Measurements from ENCODE around the gene CDK13. TPM values are rescaled to one million over a fixed set of nuclear protein-coding genes. Genes with fewer than 3 reads are reported as not detected.

Gene CDK13
- polyA plus RNA-seq, 3 donors: 8.8 to 25.7 (median 11.2) TPM

- H3K27me3 ChIP-seq (ENCODE audit: control insufficient read depth in 2 of 2, insufficient read depth in 2 of 2, low read length in 2 of 2): no peaks in the 10 kb centered on the region
- H4K20me1 ChIP-seq (ENCODE audit: insufficient read depth, low read length): no peaks in the 10 kb centered on the region
- DNase-seq: no peak
- H3K9ac ChIP-seq (ENCODE audit: insufficient read depth, low read length, poor library complexity, severe bottlenecking): no peak overlapping the region
- H3K4me1 Mint-ChIP-seq: no peaks in the 10 kb centered on the region
- peaks cover 0 to 4% (median 0%) of the 10 kb centered on the region in 7 donors for H3K9me3 Mint-ChIP-seq
- no peak for TF ChIP-seq CTCF (IDR thresholded peaks at IDR 0.05)
- no peak overlapping the region for H3K4me3 Mint-ChIP-seq
- H3K79me2 ChIP-seq (ENCODE audit: insufficient read depth, low read length): no peaks in the 10 kb centered on the region
- H3K27me3 Mint-ChIP-seq (ENCODE audit: low read depth in 3 of 3): peaks cover 0 to 3% (median 2%) of the 10 kb centered on the region in 3 donors
- H3K4me1 ChIP-seq (ENCODE audit: control insufficient read depth in 1 of 2, insufficient read depth in 2 of 2, low read length in 2 of 2): no peaks in the 10 kb centered on the region
- H3K36me3 ChIP-seq (replicated peaks in 1 of 2; ENCODE audit: control insufficient read depth in 1 of 2, insufficient read depth in 2 of 2, low read length in 2 of 2): no peaks in the 10 kb centered on the region
- no peaks in the 10 kb centered on the region for H3K9me3 ChIP-seq (replicated peaks in 1 of 2; ENCODE audit: control insufficient read depth in 1 of 2, insufficient read depth in 1 of 2, low read length in 2 of 2)
- H3K27ac Mint-ChIP-seq: no peak overlapping the region
- no peak overlapping the region for H3K4me3 ChIP-seq (replicated peaks in 1 of 3; ENCODE audit: low read depth in 2 of 3, low read length in 3 of 3)
- H3K4me2 ChIP-seq (replicated peaks; ENCODE audit: extremely low read depth, low read length, poor library complexity, severe bottlenecking): no peak overlapping the region
- WGBS (ENCODE audit: insufficient coverage): no CpG with 5 or more reads among the region's 7 CpGs
- no peaks in the 10 kb centered on the region for H3K36me3 Mint-ChIP-seq
- no peak overlapping the region for H2AFZ ChIP-seq (ENCODE audit: insufficient read depth, low read depth, low read length, poor library complexity, severe bottlenecking)
- H3K27ac ChIP-seq (ENCODE audit: low read depth in 1 of 2, low read length in 2 of 2): no peak overlapping the region
- intact Hi-C loops (cut with micrococcal nuclease): no loop called here
Observed at GRCh38 chr7:39927018-39927417, 23.0 kb upstream of the CDK13 start.

GRCh38 chr7:39934132-39934531 is 15.9 kb upstream of the CDK13 start:
- Mint-ChIP-seq H3K27ac (no peak overlapping the region), H3K4me3 (no peak overlapping the region), H3K36me3 (no peaks in the 10 kb centered on the region), H3K4me1 (peaks cover 2% of the 10 kb centered on the region), H3K9me3 (no peaks in the 10 kb centered on the region), H3K27me3 (ENCODE audit: low read depth in 3 of 3) (peaks cover 2 to 8% (median 4%) of the 10 kb centered on the region in 3 donors)
- Histone ChIP-seq H4K20me1 (ENCODE audit: insufficient read depth, low read length) (no peaks in the 10 kb centered on the region), H3K4me1 (ENCODE audit: control insufficient read depth in 1 of 2, insufficient read depth in 2 of 2, low read length in 2 of 2) (no peaks in the 10 kb centered on the region), H3K9me3 (replicated peaks in 1 of 2; ENCODE audit: control insufficient read depth in 1 of 2, insufficient read depth in 1 of 2, low read length in 2 of 2) (no peaks in the 10 kb centered on the region), H3K9ac (ENCODE audit: insufficient read depth, low read length, poor library complexity, severe bottlenecking) (no peak overlapping the region), H2AFZ (ENCODE audit: insufficient read depth, low read depth, low read length, poor library complexity, severe bottlenecking) (no peak overlapping the region), H3K27me3 (ENCODE audit: control insufficient read depth in 2 of 2, insufficient read depth in 2 of 2, low read length in 2 of 2) (no peaks in the 10 kb centered on the region), H3K36me3 (replicated peaks in 1 of 2; ENCODE audit: control insufficient read depth in 1 of 2, insufficient read depth in 2 of 2, low read length in 2 of 2) (no peaks in the 10 kb centered on the region), H3K4me3 (replicated peaks in 1 of 3; ENCODE audit: low read depth in 2 of 3, low read length in 3 of 3) (no peak overlapping the region), H3K27ac (ENCODE audit: low read depth in 1 of 2, low read length in 2 of 2) (no peak overlapping the region), H3K79me2 (ENCODE audit: insufficient read depth, low read length) (no peaks in the 10 kb centered on the region), H3K4me2 (replicated peaks; ENCODE audit: extremely low read depth, low read length, poor library complexity, severe bottlenecking) (no peak overlapping the region)
- no CpG with 5 or more reads among the region's 1 CpG for WGBS (ENCODE audit: insufficient coverage)
- no peak for TF ChIP-seq CTCF (IDR thresholded peaks at IDR 0.05)
- DNase-seq: no peak
- intact Hi-C loops (cut with micrococcal nuclease): no loop called here
